Activated naive CD4-positive, alpha-beta T cell treated with anti-CD3 and anti-CD28 coated beads, Interleukin-2, amount 50 U/mL, for 24 hours (primary cell): Measurements from ENCODE around the gene ASF1A.
A peak's percentile ranks its signal among the peaks of the same experiment; 100 is the strongest.

Source experiments
- H3K27ac Mint-ChIP-seq: one replicate; pipeline ENCODE4 v1.8.0; 2021; ENCODE audit warnings: mild to moderate bottlenecking, mixed read lengths
- H3K27me3 Mint-ChIP-seq: one replicate; pipeline ENCODE4 v1.8.0; 2021; ENCODE audit warnings: mixed read lengths
- H3K36me3 Mint-ChIP-seq: one replicate; pipeline ENCODE4 v1.8.0; 2021; ENCODE audit warnings: mixed read lengths
- H3K4me1 Mint-ChIP-seq: one replicate; pipeline ENCODE4 v1.8.0; 2021; ENCODE audit warnings: mixed read lengths
- H3K4me3 Mint-ChIP-seq: one replicate; pipeline ENCODE4 v1.8.0; 2021; ENCODE audit warnings: mild to moderate bottlenecking, mixed read lengths
- H3K9me3 Mint-ChIP-seq: one replicate; pipeline ENCODE4 v1.8.0; 2021; ENCODE audit warnings: mixed read lengths

ASF1A gene

GRCh38 chr6:118921084-118921483, 27.1 kb downstream of the ASF1A start:
- H3K27ac Mint-ChIP-seq: no peak overlapping the region
- peaks cover 23% of the 10 kb centered on the region for H3K36me3 Mint-ChIP-seq
- H3K4me3 Mint-ChIP-seq: no peak overlapping the region
- peaks cover 6% of the 10 kb centered on the region for H3K4me1 Mint-ChIP-seq
- no peaks in the 10 kb centered on the region for H3K9me3 Mint-ChIP-seq
- H3K27me3 Mint-ChIP-seq: no peaks in the 10 kb centered on the region

- no peaks in the 10 kb centered on the region for H3K9me3 Mint-ChIP-seq
- H3K36me3 Mint-ChIP-seq: peaks cover 26% of the 10 kb centered on the region
- H3K27me3 Mint-ChIP-seq: no peaks in the 10 kb centered on the region
- H3K4me3 Mint-ChIP-seq: no peak overlapping the region
- H3K27ac Mint-ChIP-seq: no peak overlapping the region
- peaks cover 7% of the 10 kb centered on the region for H3K4me1 Mint-ChIP-seq
Observed at GRCh38 chr6:118923035-118923434, 29.1 kb downstream of the ASF1A start.

GRCh38 chr6:118930680-118931079, 36.7 kb downstream of the ASF1A start:
- H3K4me1 Mint-ChIP-seq: peaks cover 45% of the 10 kb centered on the region
- H3K36me3 Mint-ChIP-seq: peaks cover 16% of the 10 kb centered on the region
- H3K27me3 Mint-ChIP-seq: no peaks in the 10 kb centered on the region
- no peak overlapping the region for H3K4me3 Mint-ChIP-seq
- no peaks in the 10 kb centered on the region for H3K9me3 Mint-ChIP-seq
- H3K27ac Mint-ChIP-seq: no peak overlapping the region

- Mint-ChIP-seq H3K36me3 (peaks cover 13% of the 10 kb centered on the region), H3K9me3 (no peaks in the 10 kb centered on the region), H3K4me1 (peaks cover 44% of the 10 kb centered on the region), H3K27ac (no peak overlapping the region), H3K4me3 (no peak overlapping the region), H3K27me3 (no peaks in the 10 kb centered on the region)
Observed at GRCh38 chr6:118931436-118931835, 37.5 kb downstream of the ASF1A start.

GRCh38 chr6:118932421-118932820, 38.5 kb downstream of the ASF1A start:
- Mint-ChIP-seq H3K27ac (no peak overlapping the region), H3K36me3 (peaks cover 9% of the 10 kb centered on the region), H3K27me3 (no peaks in the 10 kb centered on the region), H3K9me3 (no peaks in the 10 kb centered on the region), H3K4me3 (no peak overlapping the region), H3K4me1 (peaks cover 48% of the 10 kb centered on the region)

- Mint-ChIP-seq H3K4me1 (peaks cover 48% of the 10 kb centered on the region), H3K9me3 (no peaks in the 10 kb centered on the region), H3K27me3 (no peaks in the 10 kb centered on the region), H3K27ac (peak overlapping the region; percentile 85), H3K36me3 (peaks cover 20% of the 10 kb centered on the region), H3K4me3 (peak overlapping the region; percentile 92)
Observed at GRCh38 chr6:118933855-118934460, 40.0 kb downstream of the ASF1A start.

- H3K4me3 Mint-ChIP-seq: peak within 1 kb of the TSS; percentile 92
- H3K27me3 Mint-ChIP-seq: no peaks in the 10 kb centered on the region
- H3K27ac Mint-ChIP-seq: peak within 1 kb of the TSS; percentile 85
- peaks cover 24% of the 10 kb centered on the region for H3K36me3 Mint-ChIP-seq
- H3K4me1 Mint-ChIP-seq: peaks cover 48% of the 10 kb centered on the region
- no peaks in the 10 kb centered on the region for H3K9me3 Mint-ChIP-seq
Observed at GRCh38 chr6:118934461-118935330, 40.7 kb downstream of the ASF1A start, which contains the start of gene MCM9. Gene MCM9 (minus strand): TSS chr6:118935159. CDS start chr6:118931723, 3,436 bp downstream.

- peaks cover 26% of the 10 kb centered on the region for H3K36me3 Mint-ChIP-seq
- peaks cover 48% of the 10 kb centered on the region for H3K4me1 Mint-ChIP-seq
- H3K9me3 Mint-ChIP-seq: no peaks in the 10 kb centered on the region
- H3K27ac Mint-ChIP-seq: peak overlapping the region; percentile 76
- H3K27me3 Mint-ChIP-seq: no peaks in the 10 kb centered on the region
- peak overlapping the region; percentile 92 for H3K4me3 Mint-ChIP-seq
Observed at GRCh38 chr6:118935331-118935668, 41.3 kb downstream of the ASF1A start.

- H3K27ac Mint-ChIP-seq: no peak overlapping the region
Observed at GRCh38 chr6:118935978-118936703, 42.2 kb downstream of the ASF1A start.

GRCh38 chr6:118939683-118940082, 45.7 kb downstream of the ASF1A start:
- peaks cover 36% of the 10 kb centered on the region for H3K36me3 Mint-ChIP-seq
- H3K9me3 Mint-ChIP-seq: peaks cover 17% of the 10 kb centered on the region
- no peak overlapping the region for H3K4me3 Mint-ChIP-seq
- no peak overlapping the region for H3K27ac Mint-ChIP-seq
- no peaks in the 10 kb centered on the region for H3K27me3 Mint-ChIP-seq
- peaks cover 13% of the 10 kb centered on the region for H3K4me1 Mint-ChIP-seq

More at GRCh38 chr6:118935978-118936703, 42.2 kb downstream of the ASF1A start:
- Mint-ChIP-seq H3K4me3 (peak overlapping the region; percentile 92), H3K27me3 (no peaks in the 10 kb centered on the region), H3K36me3 (peaks cover 22% of the 10 kb centered on the region), H3K9me3 (no peaks in the 10 kb centered on the region), H3K4me1 (peaks cover 41% of the 10 kb centered on the region)

GRCh38 chr6:118940770-118941169, 46.8 kb downstream of the ASF1A start:
- peaks cover 36% of the 10 kb centered on the region for H3K36me3 Mint-ChIP-seq
- no peaks in the 10 kb centered on the region for H3K27me3 Mint-ChIP-seq

GRCh38 chr6:118945217-118945616, 51.3 kb downstream of the ASF1A start:
- Mint-ChIP-seq H3K9me3 (peaks cover 55% of the 10 kb centered on the region), H3K36me3 (peaks cover 28% of the 10 kb centered on the region), H3K4me3 (no peak overlapping the region), H3K27ac (no peak overlapping the region), H3K27me3 (no peaks in the 10 kb centered on the region), H3K4me1 (no peaks in the 10 kb centered on the region)

More at GRCh38 chr6:118940770-118941169, 46.8 kb downstream of the ASF1A start:
- Mint-ChIP-seq H3K4me1 (peaks cover 7% of the 10 kb centered on the region), H3K4me3 (no peak overlapping the region), H3K9me3 (peaks cover 27% of the 10 kb centered on the region), H3K27ac (no peak overlapping the region)

GRCh38 chr6:118952683-118953082, 58.7 kb downstream of the ASF1A start:
- Mint-ChIP-seq H3K4me1 (no peaks in the 10 kb centered on the region), H3K27ac (no peak overlapping the region), H3K9me3 (peaks cover 17% of the 10 kb centered on the region), H3K27me3 (no peaks in the 10 kb centered on the region), H3K4me3 (no peak overlapping the region), H3K36me3 (no peaks in the 10 kb centered on the region)

- Mint-ChIP-seq H3K36me3 (no peaks in the 10 kb centered on the region), H3K27me3 (no peaks in the 10 kb centered on the region), H3K9me3 (peaks cover 17% of the 10 kb centered on the region), H3K27ac (no peak overlapping the region), H3K4me3 (no peak overlapping the region), H3K4me1 (no peaks in the 10 kb centered on the region)
Observed at GRCh38 chr6:118953391-118953790, 59.4 kb downstream of the ASF1A start.
